H9 (cell line): Measurements from ENCODE around the gene LINC01488. TPM values are rescaled to one million over a fixed set of nuclear protein-coding genes. Genes with fewer than 3 reads are reported as not detected.

Experiments
- DNase-seq: peaks from one replicate; pipeline ENCODE4 v3.0.0-alpha.2; 2017
- H2AFZ ChIP-seq: one replicate; pipeline ENCODE4 v1.6.1; 2013; ENCODE audit warnings: mild to moderate bottlenecking, low read length, control low read depth, moderate library complexity
- H2AK5ac ChIP-seq: 2 replicates; pipeline ENCODE4 v1.6.1; 2013; ENCODE audit warnings: low read length, control low read depth, mixed read lengths; ENCODE audit not compliant: insufficient read length
- H2BK120ac ChIP-seq: one replicate; pipeline ENCODE4 v1.6.1; 2013; ENCODE audit warnings: low read depth, mild to moderate bottlenecking, low read length, control low read depth, inconsistent platforms; ENCODE audit not compliant: poor library complexity, severe bottlenecking
- H2BK12ac ChIP-seq: 2 replicates; pipeline ENCODE4 v1.6.1; 2013; ENCODE audit warnings: low read length, control low read depth, mixed read lengths, low read depth; ENCODE audit not compliant: insufficient read length
- H2BK15ac ChIP-seq: 2 replicates; pipeline ENCODE4 v1.6.1; 2013; ENCODE audit warnings: low read depth, low read length, control low read depth
- H2BK20ac ChIP-seq: one replicate; pipeline ENCODE4 v1.6.1; 2013; ENCODE audit warnings: low read depth, mild to moderate bottlenecking, low read length, control low read depth, inconsistent platforms; ENCODE audit not compliant: poor library complexity, severe bottlenecking
- H2BK5ac ChIP-seq: 2 replicates; pipeline ENCODE4 v1.6.1; 2013; ENCODE audit warnings: low read length, control low read depth, mixed read lengths; ENCODE audit not compliant: insufficient read length
- H3K14ac ChIP-seq: 2 replicates; pipeline ENCODE4 v1.6.1; 2013; ENCODE audit warnings: low read length, control low read depth; ENCODE audit not compliant: insufficient read depth
- H3K18ac ChIP-seq: 2 replicates; pipeline ENCODE4 v1.6.1; 2013; ENCODE audit warnings: low read depth, mild to moderate bottlenecking, mixed read lengths, low read length, control low read depth; ENCODE audit not compliant: insufficient read length
- H3K23ac ChIP-seq: 2 replicates; pipeline ENCODE4 v1.6.1; 2013; ENCODE audit warnings: low read length, control low read depth, mixed read lengths, low read depth; ENCODE audit not compliant: insufficient read length
- H3K23me2 ChIP-seq: 2 replicates; pipeline ENCODE4 v1.6.1; 2013; ENCODE audit warnings: low read depth, mild to moderate bottlenecking, mixed read lengths, low read length, control low read depth; ENCODE audit not compliant: insufficient read length, poor library complexity, severe bottlenecking
- H3K27ac ChIP-seq: 2 replicates; pipeline ENCODE4 v1.5.1; 2013; ENCODE audit warnings: low read length, control low read depth, mixed read lengths, low read depth; ENCODE audit not compliant: insufficient read length
- H3K27me3 ChIP-seq: 2 replicates; pipeline ENCODE4 v1.6.1; 2013; ENCODE audit warnings: low read length, control low read depth, inconsistent platforms; ENCODE audit not compliant: insufficient read depth
- H3K4ac ChIP-seq: 2 replicates; pipeline ENCODE4 v1.6.1; 2013; ENCODE audit warnings: low read depth, mild to moderate bottlenecking, control low read depth, inconsistent platforms, low read length, moderate library complexity
- H3K4me1 ChIP-seq: 2 replicates; pipeline ENCODE4 v1.6.1; 2013; ENCODE audit warnings: low read length, control low read depth, inconsistent platforms; ENCODE audit not compliant: insufficient read depth
- H3K4me2 ChIP-seq: 2 replicates; pipeline ENCODE4 v1.6.1; 2013; ENCODE audit warnings: low read length, control low read depth, mixed read lengths; ENCODE audit not compliant: insufficient read length, insufficient read depth
- H3K56ac ChIP-seq: 2 replicates; pipeline ENCODE4 v1.6.1; 2013; ENCODE audit warnings: low read depth, mild to moderate bottlenecking, mixed read lengths, low read length, control low read depth; ENCODE audit not compliant: insufficient read length
- H3K79me1 ChIP-seq: 2 replicates; pipeline ENCODE4 v1.6.1; 2013; ENCODE audit warnings: low read depth, mild to moderate bottlenecking, moderate library complexity, low read length, control low read depth, inconsistent platforms; ENCODE audit not compliant: insufficient read depth, poor library complexity, severe bottlenecking
- H3K79me2 ChIP-seq: 2 replicates; pipeline ENCODE4 v1.6.1; 2013; ENCODE audit warnings: low read length, control low read depth, inconsistent platforms; ENCODE audit not compliant: insufficient read depth
- H3K9ac ChIP-seq: 2 replicates; pipeline ENCODE4 v1.6.1; 2013; ENCODE audit warnings: low read length, control low read depth, mixed read lengths; ENCODE audit not compliant: insufficient read length; ENCODE audit errors: extremely low read depth
- H3K9me3 ChIP-seq: one replicate; pipeline ENCODE4 v1.6.1; 2013; ENCODE audit warnings: low read depth, low read length, inconsistent platforms; ENCODE audit not compliant: control insufficient read depth
- H3T11ph ChIP-seq: one replicate; pipeline ENCODE4 v1.6.1; 2013; ENCODE audit warnings: mild to moderate bottlenecking, low read length, control low read depth, inconsistent platforms
- H4K20me1 ChIP-seq: one replicate; pipeline ENCODE4 v1.6.1; 2013; ENCODE audit not compliant: control insufficient read depth, insufficient read length, insufficient read depth
- H4K5ac ChIP-seq: 2 replicates; pipeline ENCODE4 v1.6.1; 2013; ENCODE audit warnings: low read depth, mild to moderate bottlenecking, mixed read lengths, low read length, control low read depth; ENCODE audit not compliant: insufficient read length
- H4K8ac ChIP-seq: replicated peaks from 2 replicates; pipeline ENCODE4 v1.6.1; 2013; ENCODE audit warnings: low read length, control low read depth, mixed read lengths, low read depth; ENCODE audit not compliant: insufficient read length
- H4K91ac ChIP-seq: 2 replicates; pipeline ENCODE4 v1.6.1; 2013; ENCODE audit warnings: low read depth, mild to moderate bottlenecking, moderate library complexity, mixed read lengths, low read length, control low read depth; ENCODE audit not compliant: insufficient read length
- H3K27ac Mint-ChIP-seq, 3 experiments: 2 replicates in 2 of 3; 3 replicates in 1 of 3; pipeline ENCODE4 v1.8.0; 2020 to 2021; ENCODE audit warnings: mixed read lengths in 3 of 3, mild to moderate bottlenecking in 1 of 3, moderate library complexity in 1 of 3
- H3K27me3 Mint-ChIP-seq: 2 replicates; pipeline ENCODE4 v1.8.0; 2021; ENCODE audit warnings: low read depth, mild to moderate bottlenecking, moderate library complexity, mixed read lengths
- H3K36me3 Mint-ChIP-seq, 3 experiments: 2 replicates in 2 of 3; 3 replicates in 1 of 3; pipeline ENCODE4 v1.8.0; 2020 to 2021; ENCODE audit warnings: low read depth in 3 of 3, mixed read lengths in 3 of 3; ENCODE audit not compliant: insufficient read depth in 1 of 3
- H3K4me1 Mint-ChIP-seq, 2 experiments: 2 replicates each; pipeline ENCODE4 v1.8.0; 2020; ENCODE audit warnings: mixed read lengths in 2 of 2
- H3K4me3 Mint-ChIP-seq, 2 experiments: 2 replicates in 1 of 2; 3 replicates in 1 of 2; pipeline ENCODE4 v1.8.0; 2020 to 2021; ENCODE audit warnings: mild to moderate bottlenecking in 2 of 2, mixed read lengths in 2 of 2, moderate library complexity in 1 of 2
- H3K9me3 Mint-ChIP-seq, 2 experiments: 2 replicates in 1 of 2; 3 replicates in 1 of 2; pipeline ENCODE4 v1.8.0; 2020; ENCODE audit warnings: mild to moderate bottlenecking in 2 of 2, mixed read lengths in 2 of 2, moderate library complexity in 1 of 2
- WGBS: extraction: QIAGEN DNeasy Blood & Tissue Kit; methylation state at CpG from one replicate; pipeline ENCODE4 v1.1.7; 2013; ENCODE audit warnings: missing lambda C conversion rate, low lambda C conversion rate, mixed read lengths; ENCODE audit not compliant: insufficient read length; ENCODE audit errors: extremely low coverage; 5-methylcytosine and 5-hydroxymethylcytosine counted together
- total RNA-seq: library from RNA; stranded (reverse); gene quantifications from 2 replicates; pipeline ENCODE4 v1.2.1, GENCODE V29; 2021
- TF ChIP-seq, protein P1 (sequence below): fragments of 200-600 bp; sonication (generic); conservative IDR thresholded peaks from 3 replicates; pipeline ENCODE4 v1.8.0; 2021; ENCODE audit warnings: antibody characterized with exemption, mild to moderate bottlenecking

Gene LINC01488
- total RNA-seq, 1 experiment from 2014 or later, result not detected

GRCh38 chr11:69509381-69509780, 27.9 kb downstream of the LINC01488 start:
- no peaks in the 10 kb centered on the region for H3K79me1 ChIP-seq
- no peak overlapping the region for H3K18ac ChIP-seq
- H4K91ac ChIP-seq, result no peak overlapping the region
- TF ChIP-seq, protein P1, sequence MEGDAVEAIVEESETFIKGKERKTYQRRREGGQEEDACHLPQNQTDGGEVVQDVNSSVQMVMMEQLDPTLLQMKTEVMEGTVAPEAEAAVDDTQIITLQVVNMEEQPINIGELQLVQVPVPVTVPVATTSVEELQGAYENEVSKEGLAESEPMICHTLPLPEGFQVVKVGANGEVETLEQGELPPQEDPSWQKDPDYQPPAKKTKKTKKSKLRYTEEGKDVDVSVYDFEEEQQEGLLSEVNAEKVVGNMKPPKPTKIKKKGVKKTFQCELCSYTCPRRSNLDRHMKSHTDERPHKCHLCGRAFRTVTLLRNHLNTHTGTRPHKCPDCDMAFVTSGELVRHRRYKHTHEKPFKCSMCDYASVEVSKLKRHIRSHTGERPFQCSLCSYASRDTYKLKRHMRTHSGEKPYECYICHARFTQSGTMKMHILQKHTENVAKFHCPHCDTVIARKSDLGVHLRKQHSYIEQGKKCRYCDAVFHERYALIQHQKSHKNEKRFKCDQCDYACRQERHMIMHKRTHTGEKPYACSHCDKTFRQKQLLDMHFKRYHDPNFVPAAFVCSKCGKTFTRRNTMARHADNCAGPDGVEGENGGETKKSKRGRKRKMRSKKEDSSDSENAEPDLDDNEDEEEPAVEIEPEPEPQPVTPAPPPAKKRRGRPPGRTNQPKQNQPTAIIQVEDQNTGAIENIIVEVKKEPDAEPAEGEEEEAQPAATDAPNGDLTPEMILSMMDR, result no peak
- no peak overlapping the region for H4K8ac ChIP-seq
- no peak overlapping the region for H2BK120ac ChIP-seq
- Mint-ChIP-seq H3K9me3 (peaks cover 4% of the 10 kb centered on the region in 2 experiments; a peak in 3 of 5 replicates), H3K4me1 (peaks cover 2 to 4% of the 10 kb centered on the region in 2 experiments; a peak in 3 of 4 replicates), H3K27ac (peak overlapping the region in 1 of 3 experiments; percentile 52; a peak in 1 of 7 replicates), H3K4me3 (no peak overlapping the region), H3K27me3 (peaks cover 8% of the 10 kb centered on the region), H3K36me3 (peaks cover 0 to 3% (median 0%) of the 10 kb centered on the region in 3 experiments; a peak in 3 of 7 replicates)
- H2BK5ac ChIP-seq, result no peak overlapping the region
- no peak overlapping the region for H2AFZ ChIP-seq
- no peak overlapping the region for H3K9ac ChIP-seq
- no peak overlapping the region for H3K27ac ChIP-seq
- H2AK5ac ChIP-seq, result no peak overlapping the region
- no peak overlapping the region for H2BK15ac ChIP-seq
- no peak overlapping the region for H3K4ac ChIP-seq
- no peak overlapping the region for H2BK20ac ChIP-seq
- H2BK12ac ChIP-seq, result no peak overlapping the region
- H4K20me1 ChIP-seq, result no peaks in the 10 kb centered on the region
- DNase-seq, result no peak
- H3K14ac ChIP-seq, result peak overlapping the region; percentile 58; the same call in 1 of the 2 replicates
- WGBS, result no CpG with 5 or more reads among the region's 7 CpGs
- H3K4me2 ChIP-seq, result no peak overlapping the region
- no peak overlapping the region for H4K5ac ChIP-seq
- H3K9me3 ChIP-seq, result no peaks in the 10 kb centered on the region
- no peak overlapping the region for H3T11ph ChIP-seq
- no peaks in the 10 kb centered on the region for H3K23me2 ChIP-seq
- H3K23ac ChIP-seq, result no peak overlapping the region
- H3K79me2 ChIP-seq, result no peaks in the 10 kb centered on the region
- H3K27me3 ChIP-seq, result no peaks in the 10 kb centered on the region
- H3K56ac ChIP-seq, result no peak overlapping the region
- H3K4me1 ChIP-seq, result no peaks in the 10 kb centered on the region
